Fibroblast of skin of left quadriceps (primary cell): ENCODE measurements around the gene GCAT.
"Not testable (repeated sequence)": the region's sequence is repeated elsewhere in the genome, so short reads cannot be mapped to it uniquely, and the experiment has no call there.

Experiments
- DNase-seq, 2 experiments: peaks; one replicate each; pipeline ENCODE4 v3.0.0-alpha.2; 2013; ENCODE audit warnings: low read depth in 2 of 2

GCAT gene

DNA sequence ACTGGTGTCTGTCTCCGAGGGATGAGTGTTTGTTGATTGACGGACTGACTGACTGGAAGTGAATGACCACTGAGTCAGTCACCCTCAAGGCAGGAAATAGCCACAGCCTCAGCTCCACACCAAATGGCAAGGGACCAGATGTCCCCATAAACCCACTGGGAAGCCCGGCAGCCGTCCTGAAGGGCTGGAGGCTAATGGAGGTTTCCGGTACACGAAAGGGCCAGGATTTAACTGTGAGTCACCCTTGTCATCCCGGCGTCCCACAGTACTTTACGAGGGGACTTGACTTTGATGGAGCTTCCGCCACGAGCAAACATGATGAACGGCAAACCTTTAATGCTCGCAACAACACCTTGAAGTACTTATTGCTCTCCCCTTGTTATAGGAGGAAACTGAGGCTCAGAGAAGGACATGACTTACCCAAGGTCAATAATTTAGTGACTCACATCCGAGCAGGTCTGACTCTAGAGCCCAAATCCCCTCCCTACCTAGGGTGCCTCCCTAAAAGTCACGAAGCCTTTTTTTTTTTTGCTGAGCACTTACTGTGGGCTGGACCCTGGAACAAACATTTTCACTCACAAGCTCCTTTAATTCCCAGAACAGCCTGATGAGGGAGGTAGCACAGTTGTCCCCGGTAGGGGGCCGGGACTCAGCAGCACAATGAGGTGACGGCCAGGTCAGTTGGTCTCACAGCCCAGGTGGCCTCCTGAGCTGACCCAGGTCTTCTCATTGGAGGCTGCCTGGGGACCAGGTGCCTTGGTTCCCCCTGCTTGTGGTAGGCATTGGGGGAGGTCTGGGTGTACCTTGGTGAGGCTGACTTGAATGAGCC, 25.2 kb upstream of the GCAT start:
- no peak for DNase-seq

DNA sequence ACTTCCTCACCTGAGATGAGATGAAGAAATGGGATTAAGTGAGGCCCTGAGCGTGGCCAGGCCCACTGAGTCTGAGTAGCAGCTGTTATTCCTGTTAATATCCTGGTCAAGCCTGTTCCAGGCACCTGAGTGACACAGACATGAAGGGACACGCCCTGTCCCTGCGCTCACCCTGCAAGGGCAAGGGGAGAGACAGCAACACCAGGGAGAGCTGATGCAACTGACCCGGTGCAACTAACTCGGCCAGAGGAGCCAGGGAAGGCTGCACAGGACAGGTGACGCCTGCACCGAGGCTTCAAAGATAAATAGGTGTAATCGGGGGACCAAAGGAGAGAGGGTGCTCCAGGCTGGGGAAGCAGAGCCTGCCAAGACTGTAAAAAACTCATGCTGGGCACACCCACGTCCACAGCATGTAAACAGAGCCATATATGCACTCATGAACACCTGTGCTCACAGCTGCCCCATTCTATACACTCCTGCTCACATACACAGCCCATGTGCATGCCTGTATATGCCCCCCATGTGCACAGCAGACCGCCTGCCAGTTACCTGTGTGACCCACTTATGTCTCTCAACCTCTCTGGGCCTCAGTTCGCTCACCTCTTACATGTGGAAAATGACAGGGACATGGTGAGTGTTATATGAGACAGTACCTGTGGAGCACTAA, 22.8 kb upstream of the GCAT start:
- no peak for DNase-seq

DNA sequence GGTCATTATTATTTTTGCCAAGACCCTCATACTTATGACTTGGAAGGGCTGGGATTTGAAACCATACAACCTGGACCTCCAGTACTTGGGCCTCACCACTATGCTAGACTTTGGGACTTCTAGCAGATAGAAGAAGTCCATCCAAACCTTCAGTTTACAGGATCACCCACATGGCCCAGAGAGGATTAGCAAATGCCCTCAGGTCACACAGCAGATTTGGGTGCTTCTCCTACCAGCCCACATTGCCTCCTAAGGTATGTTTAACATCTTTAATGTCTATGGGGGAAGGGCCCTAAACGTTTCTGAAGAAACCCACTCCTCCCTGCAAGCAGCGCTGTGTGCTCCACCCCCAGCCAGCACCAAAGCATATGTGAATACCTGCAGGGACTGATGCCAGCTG, 17.5 kb upstream of the GCAT start:
- no peak for DNase-seq

DNA sequence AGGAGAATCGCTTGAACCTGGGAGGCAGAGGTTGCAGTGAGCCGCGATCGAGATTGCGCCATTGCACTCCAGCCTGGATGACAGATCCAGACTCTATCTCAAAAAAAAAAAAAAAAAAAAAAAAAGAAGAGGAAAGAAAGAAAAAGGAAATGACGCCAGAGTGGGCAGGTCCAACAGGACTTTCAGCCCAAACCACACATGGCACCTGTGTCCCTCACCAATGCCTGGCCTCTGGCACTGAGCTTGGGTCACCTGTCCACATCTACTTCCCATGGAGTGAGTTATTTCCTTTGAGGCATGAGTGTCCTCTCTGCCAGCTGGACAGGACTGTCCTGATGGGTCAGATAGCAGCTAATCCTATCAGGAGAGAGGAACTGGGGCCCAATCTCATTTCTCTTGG, 15.2 kb upstream of the GCAT start:
- no peak for DNase-seq

DNA sequence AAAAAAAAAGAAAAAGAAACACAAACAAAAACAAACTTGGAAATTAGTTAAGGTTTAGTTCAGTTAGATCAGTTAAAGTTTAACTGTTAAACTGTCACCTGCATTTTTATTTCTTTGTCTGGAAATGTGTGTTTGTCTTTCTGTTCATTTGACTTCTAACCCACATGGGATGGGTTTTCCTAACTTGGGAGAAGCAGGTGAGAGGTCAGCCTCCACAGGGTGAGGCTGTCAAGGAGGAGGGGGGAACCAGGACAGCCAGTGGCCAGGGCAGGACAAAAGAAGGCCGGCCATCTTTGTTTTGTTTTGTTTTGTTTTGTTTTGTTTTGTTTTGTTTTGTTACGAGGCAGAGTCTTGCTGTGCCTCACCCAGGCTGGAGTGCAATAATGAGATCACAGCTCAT, 13.4 kb upstream of the GCAT start:
- DNase-seq, result no peak

DNA sequence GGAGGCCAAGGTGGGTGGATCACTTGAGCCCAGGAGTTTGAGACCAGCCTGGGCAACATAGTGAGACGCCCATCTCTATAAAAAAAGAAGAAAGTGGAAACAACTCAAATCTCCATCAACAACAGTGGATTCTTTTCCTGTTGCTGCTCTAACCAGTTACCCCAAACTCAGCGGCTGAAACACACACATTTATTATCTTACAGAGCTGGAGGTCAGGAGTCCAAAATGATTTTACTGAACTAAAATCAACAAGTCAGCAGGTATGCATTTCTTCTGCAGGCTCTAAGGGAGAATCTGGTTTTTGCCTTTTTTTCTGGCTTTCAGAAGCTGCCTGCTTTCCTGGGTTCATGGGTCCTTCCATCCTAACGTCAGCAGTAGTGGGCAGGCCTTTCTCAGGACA, 11.7 kb upstream of the GCAT start:
- no peak for DNase-seq

DNA sequence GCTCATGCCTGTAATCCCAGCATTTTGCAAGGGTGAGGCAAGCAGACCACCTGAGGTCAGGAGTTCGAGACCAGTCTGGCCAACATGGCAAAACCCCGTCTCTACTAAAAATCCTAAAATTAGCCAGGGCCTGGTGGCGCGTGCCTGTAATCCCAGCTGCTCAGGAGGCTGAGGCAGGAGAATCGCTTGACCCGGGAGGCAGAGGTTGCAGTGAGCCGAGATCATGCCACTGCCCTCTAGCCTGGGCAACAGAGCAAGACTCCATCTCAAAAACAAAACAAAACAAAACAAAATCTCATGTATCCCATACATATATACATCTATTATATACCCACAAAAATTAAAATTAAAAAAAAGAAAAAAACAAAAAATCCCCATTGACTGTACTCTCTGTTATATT, 10.5 kb upstream of the GCAT start:
- not testable (repeated sequence) for DNase-seq

DNA sequence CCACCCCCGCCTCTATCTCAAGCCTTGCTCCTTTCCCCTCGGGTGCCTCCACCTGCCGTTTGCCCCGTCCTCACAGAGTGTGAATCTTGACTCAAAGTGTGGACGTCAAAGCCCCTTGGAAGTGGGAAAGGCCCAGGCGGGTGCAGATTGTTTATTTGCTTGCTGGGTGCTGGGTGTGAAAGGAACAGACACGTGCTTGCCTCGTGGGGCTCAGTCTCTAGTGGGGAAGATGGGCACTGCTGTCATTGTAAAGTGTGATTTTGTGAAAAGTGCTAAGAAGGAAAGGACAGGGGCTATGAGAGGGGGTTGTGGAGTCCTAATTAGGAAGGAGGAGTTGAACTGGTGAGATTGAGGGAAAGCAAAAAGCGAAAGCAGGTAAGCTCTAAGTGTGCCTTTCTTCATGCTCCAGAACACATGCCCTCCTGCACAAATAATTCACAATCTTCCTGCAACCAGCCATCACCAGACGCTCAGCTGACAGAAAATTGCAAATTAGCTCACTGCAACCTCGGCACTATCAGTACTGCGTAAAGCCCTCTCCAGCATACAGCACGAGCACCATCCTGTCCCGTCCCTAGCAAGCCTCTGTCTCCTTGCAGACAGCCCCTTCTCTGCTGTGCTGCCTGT, 9.7 kb upstream of the GCAT start:
- no peak for DNase-seq

DNA sequence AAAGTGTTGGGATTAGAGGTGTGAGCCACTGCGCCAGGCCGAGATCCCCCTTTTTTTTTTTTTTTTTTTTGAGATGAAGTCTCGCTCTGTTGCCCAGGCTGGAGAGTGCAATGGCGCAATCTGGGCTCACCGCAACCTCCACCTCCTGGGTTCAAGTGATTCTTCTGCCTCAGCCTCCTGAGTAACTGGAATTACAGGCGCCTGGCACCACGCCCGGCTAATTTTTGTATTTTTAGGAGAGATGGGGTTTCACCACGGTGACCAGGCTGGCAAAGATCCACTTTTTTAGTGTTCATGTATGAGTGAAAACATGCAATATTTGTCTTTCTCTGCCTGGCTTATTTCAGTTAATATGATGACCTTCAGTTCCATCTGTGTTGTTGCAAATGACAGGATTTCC, 7.8 kb upstream of the GCAT start:
- not testable (repeated sequence) for DNase-seq

DNA sequence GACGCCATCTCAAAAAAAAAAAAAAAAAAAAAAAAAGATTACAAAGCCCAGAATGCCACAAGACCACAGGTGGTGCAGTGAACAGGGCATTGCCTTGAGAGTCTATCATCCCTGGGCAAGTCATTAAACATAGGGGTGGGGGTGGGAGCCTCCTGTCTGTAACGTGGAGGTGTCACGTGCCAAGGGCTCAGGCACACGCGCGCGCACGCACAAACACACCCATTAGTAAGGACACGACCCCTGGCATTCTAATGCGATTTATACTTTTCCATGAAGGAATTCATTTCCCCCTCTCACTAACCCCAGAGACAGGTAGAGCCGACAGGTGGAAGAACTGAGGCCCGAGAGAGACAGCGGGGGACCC, 5.8 kb upstream of the GCAT start:
- no peak for DNase-seq

DNA sequence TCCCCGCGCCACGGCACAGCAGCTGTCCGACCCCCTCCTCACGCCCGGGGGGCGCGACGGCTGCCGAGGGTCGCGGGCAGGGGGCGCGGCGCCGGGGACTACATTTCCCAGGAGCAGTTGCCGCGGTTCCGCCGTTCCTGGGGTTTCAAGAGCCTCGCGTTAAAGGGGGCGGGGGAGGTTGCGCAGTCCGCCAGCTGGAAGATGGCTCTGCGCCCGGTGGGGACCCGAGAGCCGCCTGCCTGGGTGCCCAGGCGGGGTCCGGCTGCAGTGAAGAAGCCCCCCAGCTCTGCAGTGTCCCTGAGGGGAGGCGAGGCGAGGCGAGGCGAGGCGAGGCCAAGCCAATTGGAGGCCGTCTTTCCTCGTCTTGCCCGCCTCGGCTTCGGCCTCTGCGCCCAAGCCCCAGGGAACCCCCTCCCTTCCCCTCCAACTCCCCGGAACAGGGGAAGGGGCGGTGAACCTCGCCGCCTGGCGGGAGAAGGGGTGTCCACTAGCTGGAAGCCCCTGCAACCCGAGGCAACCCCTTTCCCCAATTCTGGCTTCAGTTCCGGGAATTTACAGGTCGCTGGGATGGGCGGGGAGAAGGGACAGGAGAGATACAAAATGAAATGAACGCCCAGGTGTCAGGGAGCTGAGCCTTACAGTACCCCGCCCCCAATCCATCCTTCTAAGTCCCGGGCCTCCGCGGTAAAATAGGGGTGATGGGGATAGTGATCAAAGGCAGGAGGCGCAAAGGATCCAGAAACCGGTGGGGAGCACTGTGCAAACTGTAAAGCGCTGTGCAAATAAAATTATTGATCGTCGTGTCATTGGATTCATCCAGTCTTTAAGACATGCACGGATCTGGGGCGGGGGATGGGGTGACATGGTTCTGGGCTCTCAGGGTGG, 5.2 kb upstream of the GCAT start:
- DNase-seq, result no peak

DNA sequence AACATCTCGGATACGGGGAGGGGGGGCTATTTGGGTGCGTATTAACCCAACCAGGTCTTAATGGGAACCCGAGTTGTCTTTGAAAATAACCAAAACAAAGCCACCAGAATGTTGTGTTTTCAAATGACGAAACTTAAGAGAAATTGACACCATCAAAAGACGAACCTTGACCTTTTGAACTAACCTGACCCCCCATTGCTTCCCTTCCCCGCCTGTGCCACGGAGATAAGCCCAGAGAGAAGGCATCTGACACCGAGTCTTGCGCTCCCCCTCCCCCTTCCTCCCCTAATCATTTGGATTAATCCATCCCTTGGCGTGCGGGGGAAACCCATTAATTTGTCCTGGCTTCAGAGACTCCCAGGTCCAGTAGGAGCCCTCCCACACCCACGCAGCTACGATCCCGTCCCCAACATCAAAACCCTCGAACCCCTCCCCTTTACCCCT, 4.5 kb upstream of the GCAT start:
- DNase-seq, result no peak

DNA sequence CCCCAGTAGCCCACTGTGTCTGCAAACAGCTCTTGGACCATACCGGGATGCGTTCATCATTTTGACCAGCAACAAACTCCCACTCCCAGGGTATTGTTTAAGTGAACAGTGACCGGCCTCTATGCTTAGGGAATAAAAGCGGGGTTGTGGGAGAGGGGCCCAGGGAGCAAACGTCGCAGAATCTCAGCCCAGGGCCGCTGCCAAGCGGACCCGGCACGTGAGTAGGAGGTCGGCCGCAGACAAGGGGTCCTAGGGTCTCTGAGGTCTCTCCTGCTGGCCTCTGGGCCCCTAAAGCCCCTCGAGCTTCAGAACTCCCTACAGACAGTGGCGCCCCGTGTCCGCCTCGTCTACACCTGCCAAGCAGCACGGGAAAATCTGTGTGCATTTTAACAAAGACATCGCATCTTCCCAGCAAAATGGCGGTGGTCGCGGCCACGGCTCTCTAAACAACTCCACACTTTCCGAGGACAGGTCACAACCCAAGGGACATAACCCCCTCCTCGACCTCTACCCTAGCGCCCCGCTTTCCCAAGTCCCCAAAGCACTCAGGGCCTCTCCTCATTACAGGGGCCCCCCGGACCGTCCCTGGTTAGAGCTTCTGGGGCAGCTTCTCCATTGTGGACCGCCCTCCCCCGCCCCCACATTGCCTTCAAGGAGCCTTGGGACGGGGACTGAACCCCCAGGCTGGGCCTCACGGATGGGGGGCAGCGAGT, 3.9 kb upstream of the GCAT start:
- DNase-seq, result no peak

DNA sequence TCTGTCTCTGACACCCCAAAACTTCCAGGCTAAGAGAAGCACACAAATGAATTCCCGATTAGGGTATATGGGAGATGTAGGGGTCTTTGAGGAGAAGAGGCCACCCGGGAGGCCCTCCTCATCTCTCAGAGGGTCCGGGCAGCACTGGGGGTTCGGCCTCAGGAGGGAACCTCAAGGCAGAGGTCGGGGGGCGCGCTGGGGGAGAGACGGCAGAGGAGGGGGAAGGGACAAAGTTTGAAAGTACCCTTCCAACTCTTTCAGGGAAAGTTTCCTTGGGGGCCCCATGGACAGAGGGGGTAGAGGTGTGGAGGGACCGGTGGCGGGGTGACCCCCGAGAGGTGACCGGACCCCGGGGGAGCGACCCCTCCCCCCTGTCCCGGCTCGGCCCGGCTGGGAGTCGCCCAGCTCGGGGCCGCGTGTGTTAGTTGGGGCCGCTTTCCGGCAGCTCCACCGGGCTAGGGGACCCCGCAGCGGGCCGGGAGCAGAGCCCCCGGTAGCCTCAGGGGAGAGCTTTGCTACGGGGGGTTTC, 3.3 kb upstream of the GCAT start:
- DNase-seq, result no peak

DNA sequence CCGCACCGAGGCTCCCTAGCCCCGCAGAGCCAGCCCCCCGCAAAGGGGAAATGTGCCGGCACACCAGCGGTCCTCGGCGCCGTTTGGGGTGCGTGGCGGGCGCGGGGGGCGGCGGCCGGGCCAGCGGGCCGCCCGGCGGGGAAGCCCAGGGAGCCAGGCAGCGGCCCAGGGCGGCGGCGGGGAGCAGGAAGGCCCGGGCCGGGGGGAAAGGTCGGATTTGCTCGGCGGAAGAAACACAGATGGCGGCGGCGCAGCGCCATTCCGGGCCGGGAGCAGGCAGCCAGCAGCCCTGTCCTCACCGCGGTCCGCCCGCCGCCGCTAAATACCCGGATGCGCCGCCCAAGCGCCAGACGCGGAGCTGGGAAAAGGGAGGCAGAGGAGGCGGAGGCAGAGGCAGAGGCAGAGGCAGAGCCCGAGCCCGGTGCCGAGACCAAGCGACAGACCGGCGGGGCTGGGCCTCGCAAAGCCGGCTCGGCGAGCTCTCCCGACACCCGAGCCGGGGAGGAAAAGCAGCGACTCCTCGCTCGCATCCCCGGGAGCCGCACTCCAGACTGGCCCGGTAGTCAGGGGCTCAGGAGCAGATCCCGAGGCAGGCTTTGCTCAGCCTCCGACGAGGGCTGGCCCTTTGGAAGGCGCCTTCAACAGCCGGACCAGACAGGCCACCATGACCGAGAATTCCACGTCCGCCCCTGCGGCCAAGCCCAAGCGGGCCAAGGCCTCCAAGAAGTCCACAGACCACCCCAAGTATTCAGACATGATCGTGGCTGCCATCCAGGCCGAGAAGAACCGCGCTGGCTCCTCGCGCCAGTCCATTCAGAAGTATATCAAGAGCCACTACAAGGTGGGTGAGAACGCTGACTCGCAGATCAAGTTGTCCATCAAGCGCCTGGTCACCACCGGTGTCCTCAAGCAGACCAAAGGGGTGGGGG, 2.6 kb upstream of the GCAT start:
- DNase-seq, result peak; percentile 60 to 68

DNA sequence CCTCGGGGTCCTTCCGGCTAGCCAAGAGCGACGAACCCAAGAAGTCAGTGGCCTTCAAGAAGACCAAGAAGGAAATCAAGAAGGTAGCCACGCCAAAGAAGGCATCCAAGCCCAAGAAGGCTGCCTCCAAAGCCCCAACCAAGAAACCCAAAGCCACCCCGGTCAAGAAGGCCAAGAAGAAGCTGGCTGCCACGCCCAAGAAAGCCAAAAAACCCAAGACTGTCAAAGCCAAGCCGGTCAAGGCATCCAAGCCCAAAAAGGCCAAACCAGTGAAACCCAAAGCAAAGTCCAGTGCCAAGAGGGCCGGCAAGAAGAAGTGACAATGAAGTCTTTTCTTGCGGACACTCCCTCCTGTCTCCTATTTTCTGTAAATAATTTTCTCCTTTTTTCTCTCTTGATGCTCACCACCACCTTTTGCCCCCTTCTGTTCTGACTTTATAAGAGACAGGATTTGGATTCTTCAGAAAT, 1.9 kb upstream of the GCAT start:
- DNase-seq, result no peak

DNA sequence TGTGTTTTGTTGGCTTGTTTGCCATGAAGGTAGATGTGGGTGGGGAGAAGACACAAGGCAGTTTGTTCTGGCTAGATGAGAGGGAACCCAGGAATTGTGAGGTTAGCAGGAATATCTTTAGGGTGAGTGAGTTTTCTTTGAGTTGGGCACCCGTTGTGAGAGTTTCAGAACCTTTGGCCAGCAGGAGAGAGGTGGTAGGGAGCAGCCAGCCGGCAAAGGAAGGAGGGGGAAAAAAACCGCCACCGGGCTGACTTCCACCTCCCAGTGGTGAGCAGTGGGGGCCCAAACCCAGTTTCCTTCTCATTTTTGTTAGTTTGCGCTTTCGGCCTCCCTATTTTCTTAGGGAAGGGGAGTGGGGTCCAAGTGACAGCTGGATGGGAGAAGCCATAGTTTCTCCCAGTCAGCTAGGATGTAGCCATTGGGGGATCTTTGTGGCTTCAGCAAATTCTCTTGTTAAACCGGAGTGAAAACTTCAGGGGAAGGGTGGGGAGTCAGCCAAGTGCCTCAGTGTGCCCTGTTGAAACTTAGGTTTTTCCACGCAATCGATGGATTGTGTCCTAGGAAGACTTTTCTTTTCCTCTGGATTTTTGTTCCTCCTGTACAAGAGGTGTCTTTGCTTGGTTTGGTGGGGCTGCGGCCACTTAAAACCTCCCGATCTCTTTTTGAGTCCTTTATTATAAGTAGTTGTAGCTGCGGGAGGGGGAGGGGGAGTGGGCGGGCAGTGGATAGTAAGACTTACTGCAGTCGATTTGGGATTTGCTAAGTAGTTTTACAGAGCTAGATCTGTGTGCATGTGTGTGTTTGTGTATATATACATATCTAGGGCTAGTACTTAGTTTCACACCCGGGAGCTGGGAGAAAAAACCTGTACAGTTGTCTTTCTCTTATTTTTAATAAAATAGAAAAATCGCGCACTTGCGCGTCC, 1.1 kb upstream of the GCAT start:
- DNase-seq, result no peak

DNA sequence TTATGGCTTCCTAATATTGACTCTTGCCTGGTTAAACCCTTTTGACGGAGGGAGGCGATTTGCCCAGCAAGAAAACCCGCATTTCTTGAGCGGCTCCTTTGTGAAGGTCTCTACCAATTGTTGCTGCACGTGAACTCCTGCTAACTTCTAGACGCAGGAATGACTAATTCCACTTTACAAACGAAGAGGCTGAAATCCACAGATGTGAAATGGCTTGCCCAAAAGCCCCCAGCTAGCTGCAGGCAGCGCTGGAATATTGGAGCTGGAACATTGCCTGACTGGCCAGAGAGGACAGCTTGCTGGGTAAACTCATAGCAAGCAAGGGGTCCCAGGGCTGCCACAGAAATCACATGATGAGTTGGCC, 542 bp downstream of the GCAT start:
- no peak for DNase-seq
